GM19328 (cell line): ENCODE measurements around the gene MAPK8IP2.

Experiments
- ATAC-seq: cut with Tn5 transposase; IDR thresholded peaks from one replicate; pipeline ENCODE4 v1.9.1; 2021; ENCODE audit warnings: mild to moderate bottlenecking, moderate library complexity; ENCODE audit not compliant: unreplicated experiment

Gene MAPK8IP2

DNA sequence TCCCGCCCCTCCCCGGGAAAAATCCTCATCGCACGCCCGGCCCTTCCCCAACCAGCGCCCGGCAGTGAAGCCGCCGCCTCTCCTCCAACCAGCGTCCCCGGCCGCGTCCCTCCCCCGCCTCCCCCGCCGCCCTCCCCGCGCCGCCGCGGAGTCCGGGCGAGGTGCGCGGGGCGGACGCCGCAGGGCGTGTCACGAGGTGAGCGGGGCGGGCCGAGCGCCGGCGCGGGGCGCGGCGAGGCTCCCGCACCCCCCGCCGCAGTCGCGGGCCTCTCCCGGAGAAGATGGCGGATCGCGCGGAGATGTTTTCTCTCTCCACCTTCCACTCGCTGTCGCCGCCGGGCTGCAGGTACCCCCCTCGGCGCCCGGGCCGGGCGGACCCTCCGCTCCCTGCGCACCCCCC, at the start of gene MAPK8IP2:
MAPK8IP2 (plus strand) TSS at position 256 of the 400 bp plus-strand sequence; CDS start at position 282, 26 bp downstream.
- ATAC-seq, result no peak

DNA sequence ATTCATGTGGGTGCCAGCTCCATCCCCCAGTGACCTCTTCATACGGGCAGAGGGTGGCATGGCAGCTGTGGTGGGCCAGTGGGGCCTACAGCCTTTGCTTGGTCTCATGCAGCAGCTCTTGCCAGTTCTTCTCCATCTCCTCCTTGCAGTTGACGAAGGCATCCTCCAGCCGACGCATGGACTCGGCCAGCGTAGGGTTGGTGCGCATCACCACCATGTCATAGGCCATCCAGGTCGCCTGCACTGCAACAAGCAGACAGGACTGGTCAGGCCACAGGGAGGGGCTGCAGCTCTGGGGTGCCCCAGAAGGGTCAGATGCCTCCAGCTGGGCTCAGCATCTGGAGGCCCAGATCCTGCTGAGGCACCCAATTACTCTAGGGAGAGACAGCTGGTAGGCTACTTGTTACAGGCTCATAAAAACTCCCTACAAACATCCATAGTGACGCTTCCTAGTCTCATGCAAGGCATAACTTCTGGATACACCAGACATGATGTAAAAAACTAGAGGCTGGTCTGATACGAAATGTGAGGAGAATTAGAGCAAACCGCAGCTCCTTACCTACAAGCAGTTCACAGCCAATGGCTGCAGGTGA, 49.3 kb upstream of the MAPK8IP2 start:
- no peak for ATAC-seq

GRCh38 chr22:50553310-50553709, 47.3 kb upstream of the MAPK8IP2 start:
- ATAC-seq, result no peak

- no peak for ATAC-seq
Measured at GRCh38 chr22:50556703-50557102, 43.9 kb upstream of the MAPK8IP2 start.

DNA sequence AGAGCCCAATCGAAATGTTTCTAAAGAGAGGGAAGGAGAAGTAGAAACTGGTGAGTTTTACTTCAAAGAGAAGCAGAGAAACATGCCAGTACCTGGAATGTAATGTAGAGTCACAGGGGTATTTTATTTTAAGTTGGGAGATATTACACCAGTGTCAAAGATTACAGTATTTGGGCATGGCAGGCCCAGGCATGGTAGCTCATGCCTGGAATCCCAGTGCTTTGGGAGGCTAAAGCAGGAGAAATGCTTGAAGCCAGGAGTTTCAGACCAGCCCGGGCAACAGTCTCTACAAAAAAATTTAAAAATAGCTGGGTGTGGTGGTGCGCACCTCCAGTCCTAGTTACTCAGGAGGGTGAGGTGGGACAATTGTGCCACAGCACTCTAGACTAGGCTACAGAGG, 40.6 kb upstream of the MAPK8IP2 start:
- no peak for ATAC-seq

- ATAC-seq, result no peak
Measured at GRCh38 chr22:50561401-50562358, 38.9 kb upstream of the MAPK8IP2 start.

DNA sequence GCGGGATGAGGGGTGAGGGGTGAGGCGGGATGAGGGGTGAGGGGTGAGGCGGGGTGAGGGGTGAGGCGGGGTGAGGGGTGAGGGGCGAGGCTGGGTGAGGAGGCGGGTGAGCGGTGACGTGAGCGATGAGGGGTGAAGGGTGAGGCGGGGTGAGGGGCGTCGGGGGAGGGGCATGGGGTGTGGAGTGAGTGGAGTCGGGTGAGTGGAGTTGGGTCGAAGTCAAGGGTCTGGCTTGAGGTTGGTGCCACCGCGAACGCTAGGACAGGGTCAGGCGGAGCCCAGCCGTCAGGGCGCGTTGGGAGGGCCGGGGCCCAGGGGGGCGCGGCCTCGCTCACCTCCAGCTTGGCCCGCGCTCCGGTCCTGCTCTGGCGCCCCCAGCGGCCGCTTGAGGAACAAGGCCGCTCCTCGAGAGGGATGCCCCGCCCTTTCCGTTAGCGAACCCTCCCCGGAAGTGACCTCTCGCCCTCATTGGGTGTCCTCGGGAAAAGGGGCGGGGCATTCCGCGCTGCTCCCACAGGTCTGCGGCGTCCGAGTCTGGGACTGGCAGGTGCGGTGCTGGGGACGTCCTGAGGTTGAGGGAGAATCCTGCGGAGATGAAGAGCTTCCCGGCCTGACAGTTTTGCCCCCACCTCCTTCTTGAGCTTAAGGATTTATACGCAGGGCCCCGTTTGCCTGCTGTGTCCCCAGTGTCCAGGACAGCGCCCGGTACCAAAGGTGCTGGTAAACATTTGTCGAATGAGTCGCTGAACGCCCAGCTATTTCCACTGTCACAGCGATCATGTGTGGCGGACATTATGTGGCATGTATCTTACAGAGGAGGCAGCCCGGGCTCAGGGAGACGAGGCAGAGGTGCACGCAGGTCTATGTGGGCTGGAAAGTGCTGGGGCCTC, 37.8 kb upstream of the MAPK8IP2 start, which contains the start of gene SYCE3:
SYCE3 (minus strand) TSS at position 397 of the 890 bp plus-strand sequence. CDS start 6,514 bp downstream, outside the sequence.
- peak; percentile 88 for ATAC-seq

DNA sequence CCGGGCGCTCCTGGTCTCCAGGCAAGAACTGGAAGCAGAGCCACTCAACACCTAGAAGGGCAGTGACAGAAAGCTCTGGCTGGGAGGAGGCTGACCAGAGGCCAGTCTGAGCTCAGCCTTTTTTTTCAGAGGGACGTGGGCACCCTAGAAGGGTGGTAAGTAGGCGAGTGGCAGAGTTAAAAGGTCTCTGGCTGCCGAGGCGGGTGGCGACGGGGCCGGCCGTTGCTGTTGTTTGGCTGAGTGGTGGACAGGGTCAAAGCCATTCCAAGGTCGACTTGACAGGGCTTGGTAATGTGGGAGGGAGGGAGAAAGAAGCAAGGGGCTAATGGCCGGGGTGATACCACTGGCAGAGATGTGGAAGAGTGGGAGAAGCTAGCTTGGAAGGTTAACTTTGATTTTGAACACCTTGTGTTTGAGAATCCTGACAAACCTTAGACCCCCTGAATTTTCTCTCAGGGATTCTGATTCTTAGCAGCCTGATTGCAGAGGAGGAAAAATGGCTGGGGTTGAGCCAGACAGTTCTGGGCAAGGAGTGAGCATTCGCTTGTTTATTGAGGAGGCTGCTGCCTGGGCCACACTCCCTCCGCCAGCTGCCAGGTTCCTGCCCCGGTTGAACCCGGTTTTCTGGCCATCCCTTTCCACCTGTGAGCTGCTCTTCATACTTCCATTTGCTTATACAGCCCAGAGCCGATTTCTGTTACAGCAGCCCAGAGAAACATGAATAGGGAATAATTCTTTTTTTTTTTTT, 37.0 kb upstream of the MAPK8IP2 start:
- no peak for ATAC-seq

DNA sequence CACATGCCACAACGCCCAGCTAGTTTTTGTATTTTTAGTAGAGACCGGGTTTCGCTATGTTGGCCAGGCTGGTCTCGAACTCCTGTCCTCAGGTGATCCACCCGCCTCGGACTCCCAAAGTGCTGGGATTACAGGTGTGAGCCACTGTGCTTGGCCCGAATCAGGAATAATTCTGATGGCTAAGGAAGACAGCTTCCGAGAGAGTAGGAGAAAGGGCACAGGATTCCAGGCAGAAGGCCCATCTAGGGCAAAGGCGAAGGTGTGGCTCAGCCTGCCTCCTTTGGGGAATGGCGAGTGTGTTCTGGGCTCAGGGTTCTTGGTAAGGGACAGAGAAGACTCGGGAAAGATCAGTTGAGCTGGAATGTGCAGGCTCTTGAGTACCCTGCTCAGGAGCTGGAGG, 36.3 kb upstream of the MAPK8IP2 start:
- no peak for ATAC-seq

DNA sequence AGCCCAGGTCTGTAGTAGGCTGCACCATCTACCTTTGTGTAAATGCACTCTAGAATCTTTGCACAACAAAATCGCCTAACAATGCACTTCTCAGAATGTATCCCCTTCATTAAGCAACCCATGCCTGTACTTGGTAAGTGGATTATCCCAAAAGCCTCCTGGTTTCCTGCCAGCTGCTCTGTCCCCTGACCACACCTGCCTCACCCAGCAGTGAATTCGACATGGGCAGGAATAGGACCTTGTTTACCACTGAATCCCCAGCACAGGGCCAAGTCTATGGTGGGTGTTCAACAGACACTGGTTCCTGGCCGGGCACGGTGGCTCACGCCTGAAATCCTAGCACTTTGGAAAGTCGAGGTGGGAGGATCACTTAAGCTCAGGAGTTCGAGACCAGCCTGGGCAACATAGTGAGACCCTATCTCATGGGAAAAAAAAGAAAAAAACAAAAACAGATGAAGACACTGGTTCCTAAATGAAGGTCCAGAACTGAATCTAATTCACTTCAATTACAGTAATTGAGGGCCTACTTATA, 32.8 kb upstream of the MAPK8IP2 start:
- no peak for ATAC-seq

- ATAC-seq, result no peak
Measured at GRCh38 chr22:50568626-50569025, 32.0 kb upstream of the MAPK8IP2 start.

DNA sequence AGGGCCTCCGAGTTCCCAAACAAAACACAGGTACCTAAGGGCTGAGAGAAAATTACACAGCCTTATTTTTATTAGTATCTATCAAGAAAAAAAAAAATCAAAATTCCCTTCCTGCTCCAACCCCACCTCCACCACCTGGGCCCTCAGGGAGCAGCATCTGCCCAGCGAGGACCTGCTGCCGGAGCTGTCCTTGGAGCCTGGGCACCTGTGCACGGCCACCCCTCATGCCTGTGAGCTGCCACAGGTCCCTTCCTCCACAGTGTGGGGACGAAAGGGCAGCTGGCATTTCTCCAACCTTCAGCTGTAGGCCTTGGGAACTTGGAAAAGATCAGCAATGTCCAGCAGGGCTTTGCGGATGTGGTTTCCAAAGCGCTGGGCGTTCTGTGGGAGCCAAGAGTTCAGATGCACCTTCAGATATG, 31.5 kb upstream of the MAPK8IP2 start:
- ATAC-seq, result no peak

DNA sequence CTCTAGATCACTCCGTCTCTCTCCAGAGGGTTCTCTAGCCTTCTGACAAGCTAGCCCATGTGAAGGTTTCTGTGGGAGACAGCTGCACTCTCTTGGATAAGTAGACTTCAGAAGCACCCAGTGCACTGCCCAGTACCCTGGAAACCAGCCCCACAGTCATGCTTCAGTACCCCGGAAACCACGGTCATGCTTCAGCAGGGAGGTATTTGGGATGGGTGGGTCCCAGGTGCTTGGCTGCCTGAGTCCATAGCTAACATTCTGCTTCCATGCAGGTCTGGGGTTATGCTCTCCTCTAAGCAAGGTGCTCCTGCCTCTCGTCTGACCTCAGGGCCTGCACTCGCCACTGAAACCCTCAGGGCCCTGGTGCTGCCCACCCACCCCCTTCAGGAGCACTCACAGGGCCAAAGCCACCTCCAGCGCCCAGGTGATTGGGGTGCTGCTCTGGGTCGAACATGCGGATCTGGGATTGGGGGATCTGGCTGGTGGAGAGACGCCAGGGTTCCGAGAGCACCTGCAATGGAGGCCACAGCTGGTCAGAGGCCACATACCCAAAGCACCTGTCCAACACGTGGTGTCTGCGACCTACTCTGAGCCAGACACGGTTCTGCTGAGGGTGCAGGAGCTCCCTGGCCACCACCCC, 30.6 kb upstream of the MAPK8IP2 start:
- ATAC-seq, result no peak

GRCh38 chr22:50570861-50571260, 29.7 kb upstream of the MAPK8IP2 start:
- no peak for ATAC-seq

DNA sequence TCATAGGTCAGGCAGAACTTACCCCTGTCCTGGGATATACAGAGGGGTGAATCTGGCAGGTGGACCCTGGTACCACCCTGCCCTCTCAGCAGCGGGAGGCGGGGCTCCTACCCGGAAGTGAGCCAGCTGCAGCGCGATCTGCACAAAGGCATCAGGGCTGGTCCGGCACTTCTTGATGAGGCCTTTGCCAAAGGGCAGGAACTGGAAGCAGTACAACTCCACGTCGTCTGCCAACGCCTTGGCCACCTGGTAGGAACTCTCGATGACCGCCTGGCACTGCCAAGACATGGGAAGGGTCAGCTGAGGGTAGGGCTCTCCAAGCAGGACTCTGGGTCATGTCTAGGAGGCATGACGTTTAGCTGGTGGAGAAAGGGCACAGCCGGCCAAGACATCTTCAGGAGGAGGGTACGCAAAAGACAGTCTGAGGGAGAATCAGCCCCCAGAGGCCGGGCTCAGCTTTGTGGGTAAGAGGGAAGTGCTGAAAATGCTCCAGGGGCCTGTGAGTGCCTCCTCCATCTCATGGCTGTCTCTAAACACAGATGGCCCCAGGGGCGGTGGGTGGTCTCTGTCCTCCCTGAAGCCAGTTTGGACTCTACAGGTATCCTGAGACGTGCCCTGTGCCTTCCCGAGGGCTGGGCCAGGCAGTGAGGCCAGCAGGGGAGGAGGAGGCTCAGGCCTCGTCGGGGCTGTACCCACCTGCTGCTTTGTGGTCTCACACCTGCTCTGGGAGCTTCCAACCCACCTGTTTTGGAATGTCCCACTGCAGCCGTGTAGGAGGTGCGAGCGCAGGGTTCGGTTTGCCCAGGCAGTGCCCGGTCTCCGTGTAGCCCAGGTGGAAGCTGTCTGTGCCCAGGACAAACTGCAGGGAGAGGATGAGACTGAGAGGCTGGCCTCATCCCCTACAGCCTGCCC, 29.1 kb upstream of the MAPK8IP2 start:
- ATAC-seq, result no peak

- no peak for ATAC-seq
Measured at GRCh38 chr22:50572965-50573364, 27.6 kb upstream of the MAPK8IP2 start.

DNA sequence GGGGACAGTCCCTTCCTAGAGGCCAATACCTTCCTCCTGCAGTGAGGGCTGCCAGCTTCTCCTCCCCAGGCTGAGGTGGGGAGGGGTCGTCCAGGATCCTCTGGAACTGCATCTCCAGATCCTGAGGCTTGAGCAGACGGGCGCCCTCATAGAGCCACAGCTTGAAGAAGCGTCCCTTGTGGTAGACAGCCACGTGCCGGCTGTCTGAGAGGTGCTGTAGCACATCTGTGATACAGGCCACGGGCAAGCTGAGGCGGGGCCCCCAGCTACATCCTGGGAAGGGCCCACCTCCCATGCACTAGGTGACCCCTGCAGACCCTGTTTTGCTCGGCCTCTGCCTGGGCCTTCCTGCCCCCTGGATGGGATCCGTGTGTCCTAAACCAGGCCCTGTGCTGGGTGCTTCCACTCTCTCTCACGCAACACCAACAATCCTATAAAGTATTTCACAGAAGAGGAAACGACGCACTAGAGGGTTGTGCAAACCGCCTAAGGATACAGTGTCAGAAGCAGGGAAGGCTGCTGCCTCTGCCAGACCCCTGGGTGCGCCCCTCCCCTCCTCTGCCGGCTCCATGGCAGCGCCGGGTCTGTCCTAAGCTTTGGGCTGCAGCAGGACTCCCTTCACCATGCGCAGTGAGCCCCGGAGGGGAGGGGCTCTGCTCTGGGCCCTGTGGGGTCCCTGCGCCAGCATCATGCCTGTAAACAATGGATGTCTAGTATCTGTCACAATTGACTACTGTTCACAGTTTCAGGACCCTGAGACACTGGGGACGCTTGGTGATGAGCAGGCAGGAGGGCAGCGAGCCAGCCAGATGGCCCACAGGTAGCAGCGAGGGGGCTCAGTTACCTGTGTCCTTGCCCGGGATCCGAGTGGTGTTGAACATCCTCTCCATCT, 26.9 kb upstream of the MAPK8IP2 start:
- ATAC-seq, result no peak

- ATAC-seq, result no peak
Measured at GRCh38 chr22:50574383-50574755, 26.2 kb upstream of the MAPK8IP2 start.
